GM19463 (cell line): ENCODE results near the gene ALKBH6.

Source experiments
- ATAC-seq: cut with Tn5 transposase; IDR thresholded peaks from one replicate; pipeline ENCODE4 v1.9.1; 2021; ENCODE audit warnings: mild to moderate bottlenecking, moderate library complexity; ENCODE audit not compliant: unreplicated experiment

Gene ALKBH6

DNA sequence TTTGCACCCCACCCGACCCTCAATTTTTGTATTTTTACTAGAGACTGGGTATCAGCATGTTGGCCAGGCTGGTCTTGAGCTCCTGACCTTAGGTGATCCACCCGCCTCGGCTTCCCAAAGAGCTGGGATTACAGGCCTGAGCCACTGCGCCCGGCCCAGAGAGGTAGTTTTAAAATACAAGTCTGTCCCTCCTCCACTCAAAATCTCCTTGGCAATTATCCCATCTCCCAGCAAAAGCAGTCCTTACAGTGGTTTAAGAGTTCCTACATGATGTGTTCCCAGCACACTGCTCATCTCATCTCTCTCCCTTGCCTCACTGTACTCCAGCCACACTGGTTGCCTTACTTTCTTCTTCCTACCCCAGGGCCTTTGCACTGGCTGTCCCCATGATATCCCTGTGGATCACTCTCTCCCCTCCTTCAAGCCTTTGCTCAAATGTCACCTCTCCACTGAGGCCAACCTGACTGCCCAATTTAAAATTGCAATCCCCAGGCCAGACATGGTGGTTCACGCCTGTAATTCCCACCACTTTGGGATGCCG, 53.5 kb downstream of the ALKBH6 start:
- ATAC-seq, result no peak

DNA sequence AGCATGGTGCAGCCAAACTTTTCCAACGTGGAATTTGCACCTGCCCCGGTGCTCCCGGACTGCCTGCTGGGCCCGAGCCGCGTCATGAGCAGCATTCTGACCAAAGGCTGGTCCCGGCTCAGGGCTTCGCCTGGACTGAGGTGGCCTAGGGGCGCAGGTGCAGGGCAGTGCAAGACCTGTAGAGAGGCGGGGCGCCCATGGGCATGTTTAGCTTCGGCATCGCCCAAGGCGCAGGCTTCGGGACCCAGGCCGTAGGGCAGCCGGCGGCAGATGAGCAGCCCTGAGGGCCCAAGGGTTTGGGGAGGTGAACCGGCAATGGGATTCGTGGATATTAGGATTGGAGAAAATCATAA, 54.1 kb downstream of the ALKBH6 start:
- ATAC-seq, result no peak
